ENCODE measurements around the gene SLC27A5.
"Not testable (repeated sequence)": the region's sequence is repeated elsewhere in the genome, so short reads cannot be mapped to it uniquely, and the experiment has no call there.

SLC27A5 gene

GRCh38 chr19:58515259-58515658, 3.5 kb upstream of the SLC27A5 start:
- H3K4me3 ChIP-seq (ENCODE audit: control insufficient read depth, low read depth, low read length): no peak overlapping the region
- TF ChIP-seq, protein P1, sequence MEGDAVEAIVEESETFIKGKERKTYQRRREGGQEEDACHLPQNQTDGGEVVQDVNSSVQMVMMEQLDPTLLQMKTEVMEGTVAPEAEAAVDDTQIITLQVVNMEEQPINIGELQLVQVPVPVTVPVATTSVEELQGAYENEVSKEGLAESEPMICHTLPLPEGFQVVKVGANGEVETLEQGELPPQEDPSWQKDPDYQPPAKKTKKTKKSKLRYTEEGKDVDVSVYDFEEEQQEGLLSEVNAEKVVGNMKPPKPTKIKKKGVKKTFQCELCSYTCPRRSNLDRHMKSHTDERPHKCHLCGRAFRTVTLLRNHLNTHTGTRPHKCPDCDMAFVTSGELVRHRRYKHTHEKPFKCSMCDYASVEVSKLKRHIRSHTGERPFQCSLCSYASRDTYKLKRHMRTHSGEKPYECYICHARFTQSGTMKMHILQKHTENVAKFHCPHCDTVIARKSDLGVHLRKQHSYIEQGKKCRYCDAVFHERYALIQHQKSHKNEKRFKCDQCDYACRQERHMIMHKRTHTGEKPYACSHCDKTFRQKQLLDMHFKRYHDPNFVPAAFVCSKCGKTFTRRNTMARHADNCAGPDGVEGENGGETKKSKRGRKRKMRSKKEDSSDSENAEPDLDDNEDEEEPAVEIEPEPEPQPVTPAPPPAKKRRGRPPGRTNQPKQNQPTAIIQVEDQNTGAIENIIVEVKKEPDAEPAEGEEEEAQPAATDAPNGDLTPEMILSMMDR (IDR thresholded peaks at IDR 0.05; ENCODE audit: control insufficient read depth, insufficient read depth, low read depth, low read length, missing control alignments): no peak

DNA sequence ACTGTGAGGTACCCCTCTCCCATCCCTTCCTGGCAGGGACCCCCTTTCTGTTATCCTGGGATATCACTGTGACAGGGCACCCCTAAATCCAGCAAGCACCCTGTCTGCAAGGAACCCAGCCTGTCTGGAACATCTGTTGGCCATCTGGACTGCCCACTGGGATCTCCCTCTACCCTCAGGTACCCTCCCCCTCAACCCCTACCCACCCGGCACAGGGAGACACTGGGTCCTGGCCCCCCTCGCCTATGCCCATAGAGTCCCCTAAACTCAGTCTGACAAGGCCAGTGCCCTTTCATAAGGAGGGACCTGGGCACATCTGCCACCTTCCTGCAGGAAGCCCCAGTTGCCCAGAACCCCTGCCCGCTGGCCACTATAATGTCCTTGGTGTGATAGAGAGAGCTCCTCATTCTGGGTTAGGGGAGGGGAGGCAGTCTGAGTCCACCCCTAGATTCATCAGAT, 2.8 kb upstream of the SLC27A5 start:
- TF ChIP-seq, protein P1 (IDR thresholded peaks at IDR 0.05; ENCODE audit: control insufficient read depth, insufficient read depth, low read depth, low read length, missing control alignments): no peak
- DNase-seq (ENCODE audit: low read depth): no peak

More at GRCh38 chr19:58515259-58515658, 3.5 kb upstream of the SLC27A5 start:
- no peak for DNase-seq (ENCODE audit: low read depth)

GRCh38 chr19:58513694-58514563, 2.1 kb upstream of the SLC27A5 start:
- peak overlapping the region; percentile 30 for H3K4me3 ChIP-seq (ENCODE audit: control insufficient read depth, low read depth, low read length)
- TF ChIP-seq, protein P1 (IDR thresholded peaks at IDR 0.05; ENCODE audit: control insufficient read depth, insufficient read depth, low read depth, low read length, missing control alignments): peak; percentile 52
- DNase-seq (ENCODE audit: low read depth): peak; percentile 20

More for the DNA sequence above, 2.8 kb upstream of the SLC27A5 start:
- peak overlapping the region; percentile 30 for H3K4me3 ChIP-seq (ENCODE audit: control insufficient read depth, low read depth, low read length)

GRCh38 chr19:58513213-58513693, 1.5 kb upstream of the SLC27A5 start:
- no peak overlapping the region for H3K4me3 ChIP-seq (ENCODE audit: control insufficient read depth, low read depth, low read length)
- TF ChIP-seq, protein P1 (IDR thresholded peaks at IDR 0.05; ENCODE audit: control insufficient read depth, insufficient read depth, low read depth, low read length, missing control alignments): no peak
- DNase-seq (ENCODE audit: low read depth): no peak

GRCh38 chr19:58510084-58510862, 1.5 kb downstream of the SLC27A5 start:
- TF ChIP-seq, protein P1 (IDR thresholded peaks at IDR 0.05; ENCODE audit: control insufficient read depth, insufficient read depth, low read depth, low read length, missing control alignments): no peak
- DNase-seq (ENCODE audit: low read depth): no peak
- no peak overlapping the region for H3K4me3 ChIP-seq (ENCODE audit: control insufficient read depth, low read depth, low read length)

DNA sequence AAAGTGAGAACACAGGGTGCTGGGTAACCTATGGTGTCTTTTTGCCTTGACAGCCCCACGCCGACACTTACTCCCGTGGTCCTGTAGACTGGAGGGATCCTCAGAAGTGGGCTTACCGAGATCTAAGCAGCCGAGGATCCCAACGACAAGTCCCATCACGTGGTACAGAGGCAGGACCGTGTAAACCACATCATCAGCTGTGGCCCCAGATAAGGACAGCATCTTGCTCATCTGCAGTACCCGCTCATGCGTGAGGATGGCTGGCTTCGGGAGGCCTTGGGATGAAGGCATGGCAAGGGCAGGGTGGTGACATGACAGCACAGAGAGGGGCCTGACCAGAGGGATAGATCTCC, 2.1 kb downstream of the SLC27A5 start:
- no peak for DNase-seq (ENCODE audit: low read depth)
- TF ChIP-seq, protein P1 (IDR thresholded peaks at IDR 0.05; ENCODE audit: control insufficient read depth, insufficient read depth, low read depth, low read length, missing control alignments): no peak
- no peak overlapping the region for H3K4me3 ChIP-seq (ENCODE audit: control insufficient read depth, low read depth, low read length)

GRCh38 chr19:58507602-58508223, 4.1 kb downstream of the SLC27A5 start:
- DNase-seq (ENCODE audit: low read depth); H3K4me3 ChIP-seq (ENCODE audit: control insufficient read depth, low read depth, low read length): not testable (repeated sequence)
